Stimulated activated CD4-positive, alpha-beta T cell treated with anti-CD3 and anti-CD28 coated beads, Interleukin-1b, Interleukin-23, amount 100 ng/mL, for 1 hour (primary cell): ENCODE measurements around the gene ACTN2.
A peak's percentile ranks its signal among the peaks of the same experiment; 100 is the strongest.
"Not testable (repeated sequence)": the region's sequence is repeated elsewhere in the genome, so short reads cannot be mapped to it uniquely, and the experiment has no call there.

Experiments used
- DNase-seq, 2 donors: peaks; one replicate each; pipeline ENCODE4 v3.0.0-alpha.2; 2020; ENCODE audit warnings: low read depth in 2 of 2

Gene ACTN2

DNA sequence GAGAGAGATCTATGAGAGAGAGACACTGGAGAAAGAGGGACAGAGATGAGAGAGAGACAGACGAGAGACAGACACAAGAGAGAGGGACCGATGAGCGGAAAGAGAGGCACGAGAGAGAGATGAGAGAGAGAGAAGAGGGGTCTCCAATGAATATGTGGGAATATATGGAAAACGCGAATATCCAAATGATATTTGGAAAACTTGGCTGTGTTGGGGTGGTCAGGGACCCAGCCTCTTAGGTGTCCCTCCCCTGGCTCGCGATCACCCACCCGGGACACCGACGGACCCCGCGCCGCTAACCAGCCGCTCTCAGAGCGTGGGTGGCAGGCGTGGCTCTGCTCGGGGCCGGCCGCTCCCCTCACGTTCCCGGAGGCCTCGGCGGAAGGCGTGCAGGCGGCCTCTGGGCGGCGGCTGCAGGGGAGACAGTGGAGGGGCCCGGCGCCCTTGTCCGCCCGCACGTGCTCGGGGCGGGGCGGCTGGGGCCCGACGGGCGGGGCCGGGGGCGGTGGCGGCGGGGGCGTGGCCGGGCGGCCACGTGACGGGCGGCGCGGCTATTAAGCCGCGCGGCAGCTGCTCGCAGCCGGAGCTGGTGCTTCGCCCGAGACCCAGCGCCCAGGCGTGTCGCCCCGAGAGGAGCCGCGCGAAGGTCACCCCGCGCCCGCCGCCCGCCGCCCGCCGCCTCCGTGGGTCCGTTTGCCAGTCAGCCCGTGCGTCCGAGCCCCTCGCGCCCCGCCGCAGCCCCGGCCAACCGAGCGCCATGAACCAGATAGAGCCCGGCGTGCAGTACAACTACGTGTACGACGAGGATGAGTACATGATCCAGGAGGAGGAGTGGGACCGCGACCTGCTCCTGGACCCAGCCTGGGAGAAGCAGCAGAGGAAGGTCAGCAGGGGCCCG lies at the start of gene ACTN2:
ACTN2 (plus strand) TSS at position 583 of the 898 bp plus-strand sequence; CDS start at position 758, 175 bp downstream.
- DNase-seq: peak in 1 of 2 donors; percentile 31

DNA sequence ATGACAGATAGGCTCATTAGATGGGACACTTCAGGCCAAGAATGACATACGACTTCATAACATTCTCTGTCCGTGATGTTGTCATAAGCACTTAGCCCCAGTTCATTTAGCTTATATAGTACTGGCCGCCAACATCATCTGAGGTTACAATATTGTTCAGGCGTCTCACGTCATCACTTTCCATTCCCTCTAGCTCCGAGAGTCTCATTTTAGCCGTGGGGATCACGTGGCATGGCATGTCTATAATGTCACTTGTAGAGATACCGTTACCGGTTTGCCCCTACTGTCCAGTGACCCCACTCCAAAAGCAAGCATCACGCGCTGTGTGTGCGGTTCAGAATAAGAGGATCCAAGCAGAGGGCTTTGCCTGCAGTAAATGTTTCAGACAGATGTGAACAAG lies 47.4 kb upstream of the ACTN2 start:
- no peak for DNase-seq

DNA sequence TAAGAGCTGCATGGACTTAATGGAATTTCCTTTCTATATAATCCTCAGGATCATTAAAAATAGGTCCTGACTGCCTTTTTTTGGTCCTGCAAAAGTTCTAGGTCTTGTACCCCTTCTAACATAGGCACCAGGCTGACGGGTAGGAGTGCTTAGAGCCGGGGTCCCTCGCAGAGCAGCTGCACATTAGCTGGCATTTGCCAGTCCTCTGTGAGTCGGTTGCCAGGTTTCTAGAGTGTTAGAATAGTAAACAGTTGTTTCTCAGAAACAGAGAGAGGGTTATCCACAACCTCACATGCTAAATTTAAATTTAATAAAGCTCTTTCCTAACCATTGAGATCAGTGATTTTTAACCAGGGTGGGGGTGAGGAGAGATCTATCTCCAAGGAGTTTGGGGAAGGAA lies 46.6 kb upstream of the ACTN2 start:
- no peak for DNase-seq

DNA sequence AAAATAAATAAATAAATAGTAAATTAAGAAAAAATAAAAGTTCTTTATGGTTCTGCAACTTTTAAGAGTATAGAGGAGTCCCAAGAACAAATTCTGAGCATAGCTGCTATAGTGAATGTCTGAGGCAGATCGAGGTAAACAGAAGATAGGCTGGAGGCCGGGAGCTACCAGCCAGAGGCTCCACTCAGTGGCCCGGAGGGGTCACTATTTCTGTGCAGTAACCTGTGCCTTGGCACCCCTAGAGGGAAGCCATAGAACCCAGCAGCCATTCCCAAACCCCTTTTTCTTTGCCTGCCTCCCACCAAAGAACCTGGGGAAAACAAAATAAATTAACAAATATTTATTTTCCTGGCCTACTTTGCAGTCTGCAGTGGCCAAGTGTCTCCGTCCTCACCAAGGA lies 43.5 kb upstream of the ACTN2 start:
- DNase-seq: no peak

DNA sequence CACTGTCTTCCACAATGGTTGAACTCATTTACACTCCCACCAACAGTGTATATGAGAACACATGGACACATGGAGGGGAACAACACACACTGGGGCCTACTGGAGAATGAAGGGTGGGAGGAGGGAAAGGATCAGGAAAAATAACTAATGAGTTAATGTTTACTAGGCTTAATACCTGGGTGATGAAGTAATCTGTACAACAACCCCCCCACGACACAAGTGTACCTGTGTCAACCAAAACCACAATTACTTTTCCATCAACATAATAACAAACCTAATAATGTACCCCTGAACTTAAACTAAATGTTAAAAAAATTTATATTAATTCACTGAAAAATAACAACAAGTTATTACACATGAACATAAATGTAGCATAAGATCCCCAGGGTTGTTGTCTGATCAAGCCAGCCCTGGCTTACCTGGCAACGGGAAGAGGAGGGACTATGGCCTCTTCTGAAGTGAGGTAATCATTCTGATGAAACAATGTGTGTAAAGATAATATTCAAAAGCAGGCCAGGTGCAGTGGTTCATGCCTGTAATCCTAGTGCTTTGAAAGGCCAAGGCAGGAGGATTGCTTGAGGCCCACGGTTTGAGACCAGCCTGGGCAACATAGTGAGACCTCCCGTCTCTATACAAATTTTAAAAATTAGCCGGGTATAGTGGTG lies 41.2 kb upstream of the ACTN2 start:
- no peak for DNase-seq

DNA sequence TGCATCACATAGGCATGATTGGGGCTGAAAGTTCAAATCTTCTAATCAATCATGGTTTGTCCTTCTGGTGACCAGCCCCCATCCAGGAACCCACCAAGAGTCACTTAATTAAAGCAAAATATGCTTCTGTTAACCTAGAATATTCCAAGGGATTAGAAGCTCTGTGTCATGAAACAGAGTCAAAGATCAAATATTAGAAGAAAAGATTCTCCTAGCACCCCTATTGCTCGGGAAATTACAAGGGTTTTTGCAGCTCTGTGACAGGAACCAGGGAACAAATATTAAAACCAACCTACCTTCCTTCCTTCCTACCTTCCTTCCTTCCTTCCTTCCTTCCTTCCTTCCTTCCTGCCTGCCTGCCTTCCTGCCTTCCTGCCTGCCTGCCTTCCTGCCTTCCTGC lies 31.8 kb upstream of the ACTN2 start:
- no peak for DNase-seq

DNA sequence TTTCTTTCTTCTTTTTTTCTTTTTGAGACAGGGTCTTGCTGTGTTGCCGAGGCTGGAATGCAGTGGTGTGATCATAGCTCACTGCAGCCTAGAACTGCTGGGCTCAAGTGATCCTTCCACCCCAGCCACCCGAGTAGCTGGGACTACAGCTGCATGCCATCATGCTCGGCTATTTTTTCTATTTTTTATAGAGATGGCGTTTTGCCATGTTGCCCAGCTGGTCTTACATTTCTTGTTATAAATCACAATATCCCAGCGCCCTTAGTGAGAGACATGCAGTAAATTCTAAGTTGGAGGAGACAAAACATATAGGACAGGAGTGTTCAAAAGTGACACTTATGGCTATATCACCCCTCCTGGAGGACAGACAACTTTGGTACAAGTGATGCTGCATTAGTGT lies 31.3 kb upstream of the ACTN2 start:
- no peak for DNase-seq

DNA sequence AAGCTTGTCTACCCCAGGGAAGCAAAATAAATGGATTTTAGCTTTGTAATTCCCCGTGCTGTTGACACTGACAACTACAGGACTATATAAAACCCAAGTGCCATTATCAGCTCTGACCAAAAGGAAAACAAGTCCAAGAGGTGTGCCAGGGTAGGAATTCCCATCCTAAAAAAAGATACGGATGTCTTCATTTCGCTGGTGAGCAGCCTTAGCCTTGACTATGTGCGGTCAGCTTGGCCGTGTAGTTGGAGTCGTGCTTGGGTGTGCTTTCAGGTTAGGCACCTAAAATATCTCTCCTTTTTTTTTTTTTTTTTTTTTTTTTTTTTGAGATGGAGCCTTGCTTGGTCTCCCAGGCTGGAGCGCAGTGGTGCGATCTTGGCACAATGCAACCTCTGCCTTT lies 28.9 kb upstream of the ACTN2 start:
- DNase-seq: no peak

DNA sequence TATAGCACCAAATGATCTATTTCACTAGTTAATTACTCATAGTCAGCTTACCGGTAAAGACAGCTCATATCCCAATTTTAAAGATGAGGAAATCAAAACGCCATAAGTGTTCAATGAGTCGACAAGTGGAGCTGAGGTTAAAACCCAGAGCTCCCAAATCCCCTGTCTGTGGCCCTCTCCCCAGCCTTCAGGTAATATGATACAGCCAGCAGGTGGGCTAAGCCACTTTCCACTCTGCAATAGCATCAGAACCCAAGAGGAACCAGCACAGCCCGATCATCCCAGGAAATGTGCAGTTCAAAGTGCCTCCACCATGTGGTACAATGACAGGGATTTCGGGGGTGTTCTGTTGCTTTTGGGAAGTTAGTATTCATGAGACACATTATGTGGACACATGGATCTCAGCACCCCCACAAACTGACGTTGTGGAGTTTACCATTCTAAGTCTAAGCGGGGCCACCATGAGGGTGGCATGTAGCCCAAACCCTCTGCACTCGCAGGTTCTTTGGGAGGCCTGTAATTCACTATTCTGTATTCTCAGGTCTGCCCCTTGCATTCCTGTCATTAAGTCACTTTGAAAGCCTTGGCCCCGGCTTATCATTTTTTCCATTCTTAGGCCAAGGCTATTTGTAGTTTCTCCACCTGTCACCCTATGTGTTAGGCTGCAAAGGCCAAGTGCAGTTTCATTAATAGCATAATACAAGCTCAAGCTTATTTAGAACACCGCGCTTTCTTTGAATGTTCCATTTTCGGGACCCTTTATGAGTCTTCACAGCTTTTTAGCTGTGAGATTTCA lies 26.3 kb upstream of the ACTN2 start:
- DNase-seq: no peak

DNA sequence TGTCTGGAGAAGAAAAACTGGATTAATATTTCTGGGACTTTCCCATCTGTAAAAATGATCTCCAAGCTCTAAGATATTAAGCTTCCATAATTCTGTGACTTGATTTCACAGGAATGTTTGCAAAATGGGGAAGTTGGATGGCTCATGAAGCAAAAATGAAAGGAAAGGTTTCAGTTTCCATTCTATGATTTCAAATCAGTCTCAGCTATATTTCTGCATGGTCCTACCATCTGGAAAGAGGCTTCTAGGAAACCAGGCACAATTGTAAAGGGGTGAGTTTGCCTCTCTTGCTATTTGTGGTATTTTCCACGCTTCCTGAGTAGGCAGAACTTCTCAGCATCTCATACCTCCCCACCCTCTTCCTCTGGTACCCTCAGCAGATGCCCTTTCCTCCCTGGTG lies 22.4 kb upstream of the ACTN2 start:
- no peak for DNase-seq

DNA sequence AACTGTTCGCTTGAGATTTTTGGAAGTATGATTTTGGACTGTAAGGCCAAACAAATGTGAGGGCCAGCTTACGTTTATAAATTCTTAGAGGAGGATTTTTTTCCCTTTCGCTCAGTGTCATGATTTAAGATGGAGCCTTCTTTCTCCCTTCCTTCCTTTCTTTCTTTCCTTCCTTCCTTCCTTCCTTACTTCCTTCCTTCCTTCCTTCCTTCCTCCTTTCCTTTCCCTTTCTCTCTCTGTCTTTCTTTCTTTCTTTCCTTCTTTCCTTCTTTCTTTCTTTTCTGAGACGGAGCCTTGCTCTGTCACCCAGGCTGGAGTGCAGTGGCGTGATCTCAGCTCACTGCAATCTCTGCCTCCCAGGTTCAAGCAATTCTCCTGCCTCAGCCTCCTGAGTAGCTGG lies 17.4 kb upstream of the ACTN2 start:
- DNase-seq: not testable (repeated sequence)

DNA sequence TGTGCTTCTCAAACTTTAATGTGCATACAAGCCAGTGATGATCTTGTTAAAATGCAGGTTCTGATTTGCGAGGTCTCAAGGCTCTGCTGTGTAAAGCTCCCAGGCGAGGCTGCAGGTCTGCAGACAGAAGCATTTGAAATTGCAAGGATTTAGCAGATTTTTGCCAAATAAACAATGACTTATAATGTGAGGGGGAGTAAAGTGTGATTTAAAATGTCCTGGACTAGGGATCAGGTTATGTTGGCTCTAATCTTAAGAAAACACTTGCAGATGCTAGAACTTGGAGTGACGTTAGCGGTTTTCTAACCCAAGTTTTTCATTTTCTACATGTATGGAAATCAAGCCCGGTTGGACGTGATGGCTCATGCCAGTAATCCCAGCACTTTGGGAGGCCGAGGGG lies 16.2 kb upstream of the ACTN2 start:
- no peak for DNase-seq

DNA sequence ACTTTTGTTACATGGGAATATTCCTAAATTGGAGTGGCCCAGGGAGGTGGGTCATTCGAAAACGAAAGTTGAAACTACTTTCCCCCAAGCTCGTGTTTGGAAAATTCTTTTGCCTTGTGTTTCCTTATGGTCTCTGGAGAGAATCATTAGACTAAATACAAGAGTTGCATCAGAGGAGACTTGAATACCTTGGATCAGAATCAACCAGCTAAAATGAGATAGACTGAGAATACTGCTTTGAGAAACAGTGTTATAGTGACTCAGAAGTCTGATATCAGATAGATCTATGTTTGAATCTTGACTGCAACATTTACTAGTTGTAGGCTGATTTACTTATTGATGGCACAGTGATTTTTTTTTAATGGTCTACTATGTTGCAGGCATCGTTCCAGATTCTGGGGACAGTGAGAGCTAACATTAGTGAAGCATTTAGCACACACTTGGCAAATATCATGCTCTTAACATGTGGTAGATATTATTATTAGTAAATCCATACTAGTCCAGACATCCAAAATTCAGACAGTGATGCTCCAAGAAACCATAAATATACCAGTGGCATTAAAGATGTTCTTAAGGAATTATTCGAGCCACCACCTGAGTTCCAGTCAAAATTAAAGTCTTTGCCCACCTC lies 12.9 kb upstream of the ACTN2 start:
- no peak for DNase-seq

DNA sequence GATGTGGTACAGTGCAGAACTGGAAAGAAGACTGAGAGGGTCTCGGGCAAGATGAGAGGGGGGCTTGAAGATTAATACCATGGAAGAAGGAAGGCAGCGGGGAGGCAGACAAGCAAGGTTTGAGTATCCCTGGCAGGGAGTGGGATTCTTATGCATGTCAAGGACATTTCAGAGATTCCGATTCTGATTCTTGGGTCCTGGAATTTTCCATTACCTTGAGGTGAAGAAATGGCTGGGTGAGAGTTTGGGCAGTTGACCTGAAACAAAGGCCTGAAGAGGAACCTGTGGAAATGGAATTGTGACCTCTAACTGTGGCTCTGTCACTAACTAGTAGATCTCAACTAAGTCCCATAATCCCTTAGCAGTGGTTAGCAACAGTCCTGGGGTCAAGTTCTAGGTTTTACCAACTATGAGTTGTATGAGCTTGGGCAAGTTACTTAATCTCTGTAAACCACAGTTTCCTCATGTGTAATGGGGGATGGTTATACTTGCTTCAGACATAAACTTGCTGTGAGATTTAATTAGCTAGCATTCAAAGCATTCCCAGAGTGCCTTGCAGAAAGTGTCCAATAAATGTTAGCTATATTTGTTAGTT lies 8.6 kb upstream of the ACTN2 start:
- DNase-seq: no peak

DNA sequence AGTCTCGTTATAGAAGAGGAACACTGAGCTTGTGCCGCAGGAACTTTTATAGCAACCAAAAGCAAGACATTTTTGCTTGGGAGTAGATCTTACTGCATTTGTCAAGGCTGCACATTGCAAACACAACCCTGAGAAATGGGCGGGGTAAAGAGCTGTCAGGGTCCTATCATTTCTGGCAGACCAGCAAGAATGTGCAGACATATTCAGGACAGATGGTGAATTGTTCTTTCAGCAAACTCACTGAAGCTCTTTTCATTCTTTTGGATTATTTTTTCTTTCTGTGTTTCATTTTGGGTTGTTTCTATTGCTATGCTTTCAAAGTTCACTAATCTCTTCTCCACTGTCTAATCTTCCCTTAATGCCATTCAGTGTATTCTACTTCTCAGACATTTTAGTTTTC lies 5.1 kb upstream of the ACTN2 start:
- no peak for DNase-seq

DNA sequence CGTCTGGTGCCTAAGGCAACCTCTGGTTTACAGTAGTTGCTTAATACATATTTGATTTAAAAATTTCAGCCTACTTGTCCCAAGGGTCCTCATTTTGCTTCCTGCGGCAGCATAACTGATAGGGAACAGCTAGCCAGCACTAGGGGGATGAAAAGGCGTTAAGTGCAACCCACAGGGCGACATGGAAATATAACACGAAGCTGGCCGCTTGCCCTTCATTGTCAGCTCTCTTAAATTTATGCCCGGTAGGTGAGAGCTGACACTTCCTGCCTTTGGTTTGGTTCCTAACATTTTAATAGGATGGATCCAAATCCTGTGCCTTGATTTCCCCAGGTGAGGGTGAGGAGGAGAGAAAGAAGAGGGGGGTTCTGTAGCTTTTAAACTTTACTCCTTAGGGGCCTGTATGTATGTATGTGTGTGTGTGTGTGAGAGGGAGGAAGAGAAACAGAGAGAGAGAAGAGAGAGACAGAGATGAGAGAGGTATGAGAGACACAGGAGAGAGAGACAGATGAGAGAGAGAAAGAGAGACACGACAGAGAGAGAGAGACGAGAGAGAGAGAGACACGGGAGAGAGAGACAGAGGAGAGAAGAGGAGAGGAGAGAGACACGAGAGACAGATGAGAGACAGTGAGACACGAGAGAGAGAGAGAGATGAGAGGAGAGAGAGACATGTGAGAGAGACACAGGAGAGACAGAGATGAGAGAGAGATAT lies 938 bp upstream of the ACTN2 start:
- DNase-seq: no peak

DNA sequence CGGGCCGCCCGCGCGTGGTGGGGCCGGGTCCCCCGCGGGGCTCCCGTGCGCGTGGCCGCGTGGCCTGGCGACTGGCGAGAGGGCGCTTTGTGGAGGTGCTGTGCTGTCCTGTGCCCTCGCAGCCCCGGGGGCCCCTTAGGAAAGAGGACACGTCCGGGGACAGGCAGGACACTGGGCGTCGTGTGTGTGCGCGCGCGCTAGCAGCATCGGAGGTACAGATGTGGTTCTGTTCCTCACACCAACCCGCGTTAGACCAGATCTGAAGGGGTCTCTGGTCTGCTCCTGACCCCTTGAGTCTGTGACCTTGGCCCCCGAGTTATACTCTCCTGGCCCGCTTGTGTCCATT lies 489 bp downstream of the ACTN2 start:
- no peak for DNase-seq

DNA sequence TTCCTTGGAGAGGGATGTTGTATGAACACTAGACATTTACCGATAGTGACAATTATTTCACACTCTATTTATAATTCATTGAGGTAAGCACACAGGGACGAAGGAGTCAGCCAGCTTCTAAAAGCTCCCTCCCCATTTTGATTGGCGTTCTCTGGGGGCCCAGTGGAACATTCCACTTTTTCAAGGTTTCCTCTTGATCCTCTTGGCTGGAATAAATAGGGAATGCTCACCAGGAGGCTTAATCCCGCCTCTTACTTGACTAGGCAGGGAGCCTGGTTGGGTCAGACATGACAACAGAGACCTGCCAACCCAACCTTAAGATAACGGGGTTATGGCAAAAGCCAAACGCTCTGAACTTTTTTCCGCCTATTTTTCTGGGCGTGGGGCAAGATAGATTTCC lies 974 bp downstream of the ACTN2 start:
- no peak for DNase-seq

DNA sequence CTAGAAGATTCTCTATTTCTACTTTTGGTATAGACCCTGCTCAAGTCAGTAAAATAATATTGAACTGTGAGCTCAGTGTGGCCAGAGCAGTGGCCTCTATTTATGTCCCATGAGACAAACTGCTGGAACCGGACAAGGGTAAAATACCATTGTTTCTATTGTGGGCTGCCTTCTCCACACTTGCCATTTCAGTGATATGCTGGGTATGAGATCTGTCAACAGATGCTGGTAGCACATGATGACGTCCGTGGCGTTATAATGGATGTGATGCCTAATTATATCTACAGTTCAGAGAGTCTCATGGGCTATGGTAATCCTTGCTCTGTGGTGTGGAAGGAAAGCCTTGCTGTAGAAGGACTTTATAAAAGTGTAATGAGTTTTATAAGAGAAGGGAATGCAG lies 2.4 kb downstream of the ACTN2 start:
- DNase-seq: no peak

DNA sequence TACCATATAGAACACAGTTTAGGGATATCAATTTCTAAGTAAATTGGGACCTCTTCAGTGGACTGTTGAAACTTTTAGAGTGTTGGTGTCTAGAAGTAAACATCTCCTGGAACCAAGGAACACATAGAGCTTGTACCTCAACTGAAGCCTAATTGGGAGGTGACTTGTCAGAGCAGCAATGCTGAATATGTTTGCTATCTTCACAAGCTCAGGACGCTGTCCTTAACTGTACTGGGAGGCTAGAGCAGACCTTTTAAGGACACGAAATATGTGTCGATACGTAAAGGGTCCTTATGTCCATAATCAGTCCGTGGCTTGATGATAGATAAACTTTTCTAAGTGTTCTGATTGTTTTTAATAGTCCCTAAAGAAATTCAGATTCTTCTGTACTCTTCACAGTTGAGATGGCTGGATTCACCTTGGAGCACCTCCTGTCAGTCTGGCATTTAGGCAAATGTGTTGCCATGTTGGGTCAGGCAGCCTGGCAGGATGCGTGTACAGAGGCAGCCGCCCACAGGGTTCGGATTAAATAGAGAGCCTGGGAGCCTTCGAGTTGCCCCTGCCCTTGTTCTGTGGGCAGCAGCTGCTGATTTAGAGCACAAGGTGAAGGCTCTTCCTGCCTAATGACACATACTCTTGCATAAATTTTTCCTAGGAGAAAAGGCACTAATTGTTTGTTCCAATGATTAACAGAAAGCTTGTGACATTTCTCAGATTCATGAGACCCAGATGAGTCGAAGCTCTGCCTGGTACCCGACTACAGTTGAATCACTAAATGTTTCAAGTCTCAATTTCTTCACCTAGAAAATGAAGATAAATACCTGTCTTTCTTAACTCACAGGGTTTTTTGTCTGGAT lies 3.6 kb downstream of the ACTN2 start:
- no peak for DNase-seq
